ENCODE results near the gene ATG4C. TPM values are rescaled to one million over a fixed set of nuclear protein-coding genes. Genes with fewer than 3 reads are reported as not detected.
A peak's percentile ranks its signal among the peaks of the same experiment; 100 is the strongest.

The ATG4C gene
- total and polyA plus RNA-seq, 2 of the 13 experiments (the other 11 are each of a cell fraction or from before 2014, with no cell fraction given) = 4.0 to 11.2 TPM

DNA sequence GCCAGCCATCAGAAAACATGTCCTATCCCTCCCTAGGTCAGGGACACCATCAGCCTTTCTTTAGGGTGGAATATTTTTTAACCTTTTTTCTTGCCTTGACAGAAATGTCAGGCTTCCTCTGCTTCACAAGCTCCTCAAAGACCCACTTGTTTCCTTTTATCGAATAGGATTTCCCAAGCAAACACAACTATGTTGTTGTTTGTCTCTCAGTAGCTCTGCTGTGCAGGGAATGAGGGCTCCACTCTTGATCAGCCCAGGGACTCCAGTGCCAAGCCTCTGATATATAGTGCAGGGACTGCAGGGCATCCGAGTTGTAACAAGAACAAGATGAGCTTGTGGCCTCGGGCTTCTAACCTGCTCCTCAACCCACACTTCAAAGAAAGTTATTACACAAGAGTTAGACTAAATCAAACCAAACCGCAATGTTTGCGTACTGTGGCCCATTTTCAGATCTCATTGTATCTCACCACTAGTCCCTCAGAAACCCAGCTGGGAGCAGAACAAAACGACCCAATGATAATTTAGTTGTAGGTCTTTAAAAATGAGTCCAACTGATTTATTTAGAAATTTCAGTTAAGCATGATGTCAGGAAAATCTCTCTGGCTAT, 108.1 kb downstream of the ATG4C start:
- intact Hi-C loops (cut with micrococcal nuclease; ENCODE audit: unreplicated experiment) = no loop called here
- WGBS (ENCODE audit: low lambda C conversion rate) = 1% methylated on average over 6 of the region's 6 CpGs
- BruUV-seq (replicated peaks) = no TSS peak
- H4K20me1 ChIP-seq (ENCODE audit: insufficient read depth, low read length) = no peaks in the 10 kb centered on the region
- POLR2A ChIA-PET = interaction anchor here (1.4 kb wide), 2 partner anchors 10 to 108 kb away, joined by 4 to 5 read pairs; partner anchors contain the start of gene ATG4C
- FAIRE-seq = peak; percentile 96
- no peaks in the 10 kb centered on the region for H3K36me3 ChIP-seq (replicated peaks in 1 of 2; ENCODE audit: control insufficient read depth in 1 of 2, insufficient read depth in 2 of 2, low read length in 2 of 2)
- H3K9me3 ChIP-seq (ENCODE audit: low read length) = no peaks in the 10 kb centered on the region
- in situ Hi-C loops (cut with HindIII; ENCODE audit: extremely low pct_ligation_motif_present, low pct_unique_long_range_greater_than_20kb) = no loop called here
- no peak overlapping the region; the same call in 1 of the 2 replicates for H3K9ac ChIP-seq (ENCODE audit: insufficient read depth, low read depth, low read length)
- CTCF ChIA-PET (ENCODE audit: low intra/inter-chr PET ratio, low total read pairs) = no interaction called here
- H3K4me2 ChIP-seq (ENCODE audit: low read depth, low read length) = peak overlapping the region; percentile 55
- H3K79me2 ChIP-seq (ENCODE audit: insufficient read depth, low read length) = no peaks in the 10 kb centered on the region
- peak; percentile 94 for ATAC-seq
- DNase-seq (ENCODE audit: low spot score) = peak; percentile 86
- no peak overlapping the region for H3K4me3 ChIP-seq (replicated peaks in 1 of 3; ENCODE audit: insufficient read depth in 1 of 3, low read depth in 2 of 3, low read length in 3 of 3)
- H3K4me1 ChIP-seq (ENCODE audit: insufficient read depth, low read length) = peaks cover 38% of the 10 kb centered on the region
- no peak overlapping the region for H3K27ac ChIP-seq (ENCODE audit: extremely low read length, insufficient read depth, low read length)
- H3K27me3 ChIP-seq (ENCODE audit: control insufficient read depth in 1 of 2, insufficient read depth in 2 of 2, low read length in 2 of 2) = no peaks in the 10 kb centered on the region
- no peak overlapping the region for H2AFZ ChIP-seq (ENCODE audit: low read length)
- peak in 1 of 2 experiments; percentile 69; a peak in 2 of 4 replicates for TF ChIP-seq EP300 (IDR thresholded peaks at IDR 0.05; ENCODE audit: low read depth in 2 of 2, low read length in 2 of 2)
- no peak for TF ChIP-seq EP300 (CRISPR knock-in tag; IDR thresholded peaks at IDR 0.05; ENCODE audit: borderline replicate concordance)
- TF ChIP-seq BCL6 (CRISPR knock-in tag; IDR thresholded peaks at IDR 0.05) = peak; percentile 41; the same call in 1 of the 2 replicates
- peak; percentile 75 for TF ChIP-seq RARA (CRISPR knock-in tag; IDR thresholded peaks at IDR 0.05)
- no peak for TF ChIP-seq HNF4G (IDR thresholded peaks at IDR 0.05; ENCODE audit: borderline replicate concordance, low read depth, low read length)
- no peak for TF ChIP-seq HNF4G (CRISPR knock-in tag; IDR thresholded peaks at IDR 0.05; ENCODE audit: borderline replicate concordance, low read depth)
- TF ChIP-seq HDAC2 (CRISPR knock-in tag; IDR thresholded peaks at IDR 0.05) = peak; percentile 22; the same call in 1 of the 2 replicates
- no peak for TF ChIP-seq ZSCAN12 (CRISPR knock-in tag; IDR thresholded peaks at IDR 0.05)
- TF ChIP-seq NONO (IDR thresholded peaks at IDR 0.05) = no peak
- TF ChIP-seq NONO (CRISPR knock-in tag; conservative IDR thresholded peaks at IDR 0.05) = no peak
- peak; percentile 73 for TF ChIP-seq CEBPG (CRISPR knock-in tag; IDR thresholded peaks at IDR 0.05)
- TF ChIP-seq GTF3A (CRISPR knock-in tag; conservative IDR thresholded peaks at IDR 0.05) = no peak
- TF ChIP-seq ZNF614 (CRISPR knock-in tag; IDR thresholded peaks at IDR 0.05; ENCODE audit: borderline replicate concordance) = peak; percentile 20; the same call in 1 of the 2 replicates
- TF ChIP-seq, protein P1, sequence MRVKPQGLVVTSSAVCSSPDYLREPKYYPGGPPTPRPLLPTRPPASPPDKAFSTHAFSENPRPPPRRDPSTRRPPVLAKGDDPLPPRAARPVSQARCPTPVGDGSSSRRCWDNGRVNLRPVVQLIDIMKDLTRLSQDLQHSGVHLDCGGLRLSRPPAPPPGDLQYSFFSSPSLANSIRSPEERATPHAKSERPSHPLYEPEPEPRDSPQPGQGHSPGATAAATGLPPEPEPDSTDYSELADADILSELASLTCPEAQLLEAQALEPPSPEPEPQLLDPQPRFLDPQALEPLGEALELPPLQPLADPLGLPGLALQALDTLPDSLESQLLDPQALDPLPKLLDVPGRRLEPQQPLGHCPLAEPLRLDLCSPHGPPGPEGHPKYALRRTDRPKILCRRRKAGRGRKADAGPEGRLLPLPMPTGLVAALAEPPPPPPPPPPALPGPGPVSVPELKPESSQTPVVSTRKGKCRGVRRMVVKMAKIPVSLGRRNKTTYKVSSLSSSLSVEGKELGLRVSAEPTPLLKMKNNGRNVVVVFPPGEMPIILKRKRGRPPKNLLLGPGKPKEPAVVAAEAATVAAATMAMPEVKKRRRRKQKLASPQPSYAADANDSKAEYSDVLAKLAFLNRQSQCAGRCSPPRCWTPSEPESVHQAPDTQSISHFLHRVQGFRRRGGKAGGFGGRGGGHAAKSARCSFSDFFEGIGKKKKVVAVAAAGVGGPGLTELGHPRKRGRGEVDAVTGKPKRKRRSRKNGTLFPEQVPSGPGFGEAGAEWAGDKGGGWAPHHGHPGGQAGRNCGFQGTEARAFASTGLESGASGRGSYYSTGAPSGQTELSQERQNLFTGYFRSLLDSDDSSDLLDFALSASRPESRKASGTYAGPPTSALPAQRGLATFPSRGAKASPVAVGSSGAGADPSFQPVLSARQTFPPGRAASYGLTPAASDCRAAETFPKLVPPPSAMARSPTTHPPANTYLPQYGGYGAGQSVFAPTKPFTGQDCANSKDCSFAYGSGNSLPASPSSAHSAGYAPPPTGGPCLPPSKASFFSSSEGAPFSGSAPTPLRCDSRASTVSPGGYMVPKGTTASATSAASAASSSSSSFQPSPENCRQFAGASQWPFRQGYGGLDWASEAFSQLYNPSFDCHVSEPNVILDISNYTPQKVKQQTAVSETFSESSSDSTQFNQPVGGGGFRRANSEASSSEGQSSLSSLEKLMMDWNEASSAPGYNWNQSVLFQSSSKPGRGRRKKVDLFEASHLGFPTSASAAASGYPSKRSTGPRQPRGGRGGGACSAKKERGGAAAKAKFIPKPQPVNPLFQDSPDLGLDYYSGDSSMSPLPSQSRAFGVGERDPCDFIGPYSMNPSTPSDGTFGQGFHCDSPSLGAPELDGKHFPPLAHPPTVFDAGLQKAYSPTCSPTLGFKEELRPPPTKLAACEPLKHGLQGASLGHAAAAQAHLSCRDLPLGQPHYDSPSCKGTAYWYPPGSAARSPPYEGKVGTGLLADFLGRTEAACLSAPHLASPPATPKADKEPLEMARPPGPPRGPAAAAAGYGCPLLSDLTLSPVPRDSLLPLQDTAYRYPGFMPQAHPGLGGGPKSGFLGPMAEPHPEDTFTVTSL (CRISPR knock-in tag; IDR thresholded peaks at IDR 0.05; ENCODE audit: borderline replicate concordance) = 0 out of 2 replicates have a peak, but pooled peaks have one; percentile 32
- TF ChIP-seq, protein P2, sequence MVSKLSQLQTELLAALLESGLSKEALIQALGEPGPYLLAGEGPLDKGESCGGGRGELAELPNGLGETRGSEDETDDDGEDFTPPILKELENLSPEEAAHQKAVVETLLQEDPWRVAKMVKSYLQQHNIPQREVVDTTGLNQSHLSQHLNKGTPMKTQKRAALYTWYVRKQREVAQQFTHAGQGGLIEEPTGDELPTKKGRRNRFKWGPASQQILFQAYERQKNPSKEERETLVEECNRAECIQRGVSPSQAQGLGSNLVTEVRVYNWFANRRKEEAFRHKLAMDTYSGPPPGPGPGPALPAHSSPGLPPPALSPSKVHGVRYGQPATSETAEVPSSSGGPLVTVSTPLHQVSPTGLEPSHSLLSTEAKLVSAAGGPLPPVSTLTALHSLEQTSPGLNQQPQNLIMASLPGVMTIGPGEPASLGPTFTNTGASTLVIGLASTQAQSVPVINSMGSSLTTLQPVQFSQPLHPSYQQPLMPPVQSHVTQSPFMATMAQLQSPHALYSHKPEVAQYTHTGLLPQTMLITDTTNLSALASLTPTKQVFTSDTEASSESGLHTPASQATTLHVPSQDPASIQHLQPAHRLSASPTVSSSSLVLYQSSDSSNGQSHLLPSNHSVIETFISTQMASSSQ (IDR thresholded peaks at IDR 0.05; ENCODE audit: low read depth) = no peak
- TF ChIP-seq, protein P2 (CRISPR knock-in tag; IDR thresholded peaks at IDR 0.05; ENCODE audit: borderline replicate concordance) = peak; percentile 17; the same call in 1 of the 2 replicates
